A673 (cell line): ENCODE measurements around the gene GABBR1. TPM values are rescaled to one million over a fixed set of nuclear protein-coding genes. Genes with fewer than 3 reads are reported as not detected.

ENCODE experiments used
- BruUV-seq: library from RNA; stranded (reverse); fragments of 400-500 nt; replicated peaks from 2 replicates; lab custom pipeline; 2021; lab: Mats Ljungman, UMichigan
- CTCF ChIA-PET: fragments of 300-600 bp; sonication (Branson Sonifier 250); formaldehyde crosslinking; loops from one replicate; lab custom pipeline; 2022; ENCODE audit warnings: antibody characterized with exemption; lab: Charles Lee
- POLR2A ChIA-PET: fragments of 300-600 bp; sonication (Branson Sonifier 250); formaldehyde crosslinking; loops from one replicate; lab custom pipeline; 2022; ENCODE audit warnings: antibody characterized with exemption; ENCODE audit not compliant: low non-redundant PET; lab: Charles Lee
- DNase-seq: peaks from one replicate; pipeline ENCODE4 v3.0.0-alpha.2; 2015; ENCODE audit warnings: low spot score
- H3K27ac ChIP-seq: fragments of 200-600 bp; sonication (generic); 2 replicates; pipeline ENCODE4 v1.5.1; 2016; ENCODE audit warnings: mixed run types, low read depth, mild to moderate bottlenecking, mixed read lengths, antibody characterized with exemption, low read length; ENCODE audit not compliant: poor library complexity, severe bottlenecking
- H3K27me3 ChIP-seq: fragments of 200-600 bp; sonication (generic); replicated peaks from 2 replicates; pipeline ENCODE4 v1.6.1; 2017; ENCODE audit warnings: mixed run types, low read depth, mild to moderate bottlenecking, mixed read lengths, antibody characterized with exemption, low read length; ENCODE audit not compliant: insufficient read depth, poor library complexity
- H3K36me3 ChIP-seq: fragments of 200-600 bp; sonication (generic); 2 replicates; pipeline ENCODE4 v1.6.1; 2016; ENCODE audit warnings: mixed run types, mild to moderate bottlenecking, mixed read lengths, antibody characterized with exemption, low read length; ENCODE audit not compliant: insufficient read depth, poor library complexity, severe bottlenecking
- H3K4me1 ChIP-seq: fragments of 200-600 bp; sonication (generic); 2 replicates; pipeline ENCODE4 v1.6.1; 2017; ENCODE audit warnings: mixed run types, mild to moderate bottlenecking, mixed read lengths, antibody characterized with exemption, low read length; ENCODE audit not compliant: insufficient read depth, poor library complexity, severe bottlenecking
- H3K4me3 ChIP-seq: fragments of 200-600 bp; sonication (generic); 2 replicates; pipeline ENCODE4 v1.5.1; 2016; ENCODE audit warnings: low read depth, mixed run types, mild to moderate bottlenecking, mixed read lengths, low read length; ENCODE audit not compliant: poor library complexity, severe bottlenecking
- H3K9me3 ChIP-seq: fragments of 200-600 bp; sonication (generic); 2 replicates; pipeline ENCODE4 v1.6.1; 2016; ENCODE audit warnings: mixed run types, low read depth, mild to moderate bottlenecking, mixed read lengths, antibody characterized with exemption, low read length; ENCODE audit not compliant: poor library complexity, severe bottlenecking
- EZH2 ChIP-seq: fragments of 200-600 bp; sonication (generic); IDR thresholded peaks from 2 replicates; pipeline ENCODE4 v1.6.1; 2017; ENCODE audit warnings: borderline replicate concordance, low read depth, mild to moderate bottlenecking, mixed read lengths, antibody characterized with exemption, low read length; ENCODE audit not compliant: poor library complexity, severe bottlenecking
- intact Hi-C: fragments of 100-400 bp; cut with micrococcal nuclease; formaldehyde crosslinking; loops from one replicate; pipeline ENCODE4 v1.10.0; 2022; ENCODE audit not compliant: unreplicated experiment
- total RNA-seq: library from RNA; stranded (reverse); gene quantifications from 2 replicates; pipeline ENCODE4 v1.2.3, GENCODE V29; 2021
- TF ChIP-seq, protein P1 (sequence below): fragments of 300-800, 200-600 bp; sonication (generic); conservative IDR thresholded peaks from 2 replicates; pipeline ENCODE4 v1.5.1; 2017; ENCODE audit warnings: low read depth, mild to moderate bottlenecking, antibody characterized with exemption, low read length, moderate library complexity, mixed read lengths

The GABBR1 gene
- total RNA-seq, 1 experiment from 2014 or later = 81.3 TPM

DNA sequence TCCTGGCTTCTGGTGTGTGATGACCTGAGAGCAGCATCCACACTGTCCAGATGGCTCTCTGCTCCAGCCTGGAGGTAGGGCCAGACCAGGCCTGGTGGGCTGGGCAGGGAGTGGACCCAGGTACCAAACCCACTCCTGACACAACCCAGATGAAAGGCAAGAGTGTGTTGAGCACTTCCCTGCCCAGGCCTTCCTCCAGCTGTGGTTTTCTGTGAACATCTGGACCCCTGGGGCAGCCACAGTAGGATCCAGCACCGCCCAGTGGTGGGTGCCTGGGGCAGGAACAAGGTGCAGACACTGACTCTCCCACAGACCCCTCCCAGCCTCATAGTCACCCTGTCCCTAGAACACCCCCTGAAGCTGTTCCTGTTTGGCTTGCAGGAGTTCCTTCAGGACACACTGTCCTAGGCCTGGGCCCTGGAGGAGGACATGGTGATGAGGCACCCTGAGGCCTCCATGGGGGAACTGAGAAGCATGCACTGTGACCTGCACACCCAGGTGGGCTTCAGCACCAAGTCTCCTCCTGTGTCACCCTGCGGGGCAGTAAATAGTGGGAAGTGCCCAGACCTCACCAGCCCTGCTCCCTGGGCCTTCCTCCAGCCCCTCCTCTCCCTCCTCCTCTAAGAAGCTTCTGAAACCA, 102.2 kb downstream of the GABBR1 start:
- ChIA-PET CTCF (no interaction called here), POLR2A (no interaction called here)
- no peak for TF ChIP-seq EZH2
- TF ChIP-seq, protein P1, sequence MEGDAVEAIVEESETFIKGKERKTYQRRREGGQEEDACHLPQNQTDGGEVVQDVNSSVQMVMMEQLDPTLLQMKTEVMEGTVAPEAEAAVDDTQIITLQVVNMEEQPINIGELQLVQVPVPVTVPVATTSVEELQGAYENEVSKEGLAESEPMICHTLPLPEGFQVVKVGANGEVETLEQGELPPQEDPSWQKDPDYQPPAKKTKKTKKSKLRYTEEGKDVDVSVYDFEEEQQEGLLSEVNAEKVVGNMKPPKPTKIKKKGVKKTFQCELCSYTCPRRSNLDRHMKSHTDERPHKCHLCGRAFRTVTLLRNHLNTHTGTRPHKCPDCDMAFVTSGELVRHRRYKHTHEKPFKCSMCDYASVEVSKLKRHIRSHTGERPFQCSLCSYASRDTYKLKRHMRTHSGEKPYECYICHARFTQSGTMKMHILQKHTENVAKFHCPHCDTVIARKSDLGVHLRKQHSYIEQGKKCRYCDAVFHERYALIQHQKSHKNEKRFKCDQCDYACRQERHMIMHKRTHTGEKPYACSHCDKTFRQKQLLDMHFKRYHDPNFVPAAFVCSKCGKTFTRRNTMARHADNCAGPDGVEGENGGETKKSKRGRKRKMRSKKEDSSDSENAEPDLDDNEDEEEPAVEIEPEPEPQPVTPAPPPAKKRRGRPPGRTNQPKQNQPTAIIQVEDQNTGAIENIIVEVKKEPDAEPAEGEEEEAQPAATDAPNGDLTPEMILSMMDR = no peak
- H3K4me1 ChIP-seq = no peaks in the 10 kb centered on the region
- DNase-seq = no peak
- H3K4me3 ChIP-seq = no peak overlapping the region
- intact Hi-C loops = no loop called here
- BruUV-seq = no TSS peak
- no peaks in the 10 kb centered on the region for H3K36me3 ChIP-seq
- H3K27me3 ChIP-seq = no peaks in the 10 kb centered on the region
- H3K27ac ChIP-seq = no peak overlapping the region
- H3K9me3 ChIP-seq = no peaks in the 10 kb centered on the region

DNA sequence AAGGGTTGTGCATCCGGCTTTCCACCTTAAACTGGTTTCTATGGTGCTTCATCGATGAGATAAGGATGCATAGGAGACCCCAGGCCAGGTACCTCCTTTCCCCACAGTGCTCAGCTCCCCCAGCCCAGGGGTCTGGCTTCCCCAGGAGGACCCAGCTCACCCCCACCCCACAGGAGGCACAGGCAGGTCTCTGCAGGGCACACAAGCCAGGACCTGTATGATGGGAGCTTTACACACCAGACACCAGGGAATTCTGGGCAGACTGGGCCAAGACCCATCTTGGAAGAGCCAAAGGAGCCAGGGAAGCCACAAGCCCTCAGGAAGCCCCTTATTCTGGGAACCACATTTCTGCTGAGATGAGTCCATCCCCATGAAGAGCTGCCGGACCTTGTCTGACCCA, 103.0 kb downstream of the GABBR1 start:
- H3K27ac ChIP-seq = no peak overlapping the region
- POLR2A ChIA-PET = no interaction called here
- CTCF ChIA-PET = no interaction called here

DNA sequence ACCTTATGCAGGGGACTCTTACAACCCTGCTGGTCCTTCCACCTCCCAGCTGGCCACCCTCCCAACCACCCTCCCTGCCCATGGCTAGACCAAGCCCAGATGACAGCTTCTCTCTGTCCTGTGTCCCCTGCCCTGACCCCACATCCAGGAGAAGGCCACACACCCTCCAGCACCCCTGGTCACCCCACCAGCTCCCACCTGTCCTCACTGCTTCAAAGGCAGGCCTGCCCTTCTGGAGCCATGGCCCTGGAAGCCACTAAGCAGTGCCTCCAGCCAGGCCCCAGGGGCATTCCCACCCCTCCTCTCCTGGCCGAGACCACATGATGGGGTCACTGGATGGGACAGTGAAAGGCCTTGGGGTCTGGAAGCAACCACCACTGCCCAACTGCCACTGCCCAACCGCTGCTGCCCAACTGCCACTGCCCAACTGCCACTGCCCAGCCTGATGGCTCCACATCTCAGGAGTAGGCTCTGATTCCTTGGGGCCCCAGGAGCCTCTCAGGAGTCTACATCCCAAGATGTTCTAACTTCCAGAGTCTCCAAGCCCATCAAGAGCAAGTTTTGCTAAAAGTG, 103.9 kb downstream of the GABBR1 start:
- intact Hi-C loops = no loop called here
- no TSS peak for BruUV-seq
- Histone ChIP-seq H3K9me3 (no peaks in the 10 kb centered on the region), H3K4me3 (no peak overlapping the region), H3K27me3 (peaks cover 3% of the 10 kb centered on the region), H3K4me1 (no peaks in the 10 kb centered on the region), H3K27ac (no peak overlapping the region), H3K36me3 (no peaks in the 10 kb centered on the region)
- ChIA-PET POLR2A (no interaction called here), CTCF (no interaction called here)
- no peak for DNase-seq
- TF ChIP-seq EZH2 = no peak
- TF ChIP-seq, protein P1 = no peak

More for the DNA sequence above, 103.0 kb downstream of the GABBR1 start:
- BruUV-seq = no TSS peak
- Histone ChIP-seq H3K4me1 (no peaks in the 10 kb centered on the region), H3K9me3 (no peaks in the 10 kb centered on the region), H3K36me3 (no peaks in the 10 kb centered on the region), H3K27me3 (no peaks in the 10 kb centered on the region), H3K4me3 (no peak overlapping the region)
- no peak for TF ChIP-seq EZH2
- TF ChIP-seq, protein P1 = no peak
- DNase-seq = no peak
- intact Hi-C loops = no loop called here
